Activated naive CD4-positive, alpha-beta T cell treated with Interleukin-2 at 50 U/mL for 16 hours (primary cell): Measurements from ENCODE around the gene GNAQ.

Experiments used
- DNase-seq: peaks from one replicate; pipeline ENCODE4 v3.0.0-alpha.2; 2020

The GNAQ gene

DNA sequence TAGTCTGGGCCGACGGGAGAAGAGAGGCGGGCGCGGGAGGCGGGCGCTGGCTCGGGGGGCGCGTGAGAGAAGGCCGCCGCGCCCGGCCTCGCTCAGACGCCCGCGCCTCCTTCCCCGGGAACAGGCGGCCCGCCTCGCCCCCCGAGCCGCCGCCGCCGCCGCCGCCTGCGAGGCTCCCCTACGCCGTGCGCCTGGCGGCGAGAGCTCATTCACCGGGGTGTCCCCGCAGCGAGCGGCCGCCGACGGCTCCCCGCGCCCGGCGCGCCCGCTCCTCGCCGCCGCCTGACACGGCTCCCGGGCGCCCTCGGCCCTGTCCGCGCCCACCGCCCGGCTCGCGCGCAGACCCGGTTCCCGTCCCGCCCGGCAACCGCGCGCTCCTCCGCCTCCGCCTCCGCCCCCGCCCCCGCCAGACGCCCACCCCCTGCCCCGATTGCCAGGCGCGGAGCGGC lies at the start of gene GNAQ:
Gene GNAQ (minus strand): TSS at position 368 of the 449 bp plus-strand sequence. CDS start 576 bp downstream, outside the sequence.
- no peak for DNase-seq

GRCh38 chr9:78074385-78075291 lies 43.0 kb upstream of the GNAQ start:
- DNase-seq = no peak

- no peak for DNase-seq
Measured at GRCh38 chr9:78073722-78074121, 42.1 kb upstream of the GNAQ start.

DNA sequence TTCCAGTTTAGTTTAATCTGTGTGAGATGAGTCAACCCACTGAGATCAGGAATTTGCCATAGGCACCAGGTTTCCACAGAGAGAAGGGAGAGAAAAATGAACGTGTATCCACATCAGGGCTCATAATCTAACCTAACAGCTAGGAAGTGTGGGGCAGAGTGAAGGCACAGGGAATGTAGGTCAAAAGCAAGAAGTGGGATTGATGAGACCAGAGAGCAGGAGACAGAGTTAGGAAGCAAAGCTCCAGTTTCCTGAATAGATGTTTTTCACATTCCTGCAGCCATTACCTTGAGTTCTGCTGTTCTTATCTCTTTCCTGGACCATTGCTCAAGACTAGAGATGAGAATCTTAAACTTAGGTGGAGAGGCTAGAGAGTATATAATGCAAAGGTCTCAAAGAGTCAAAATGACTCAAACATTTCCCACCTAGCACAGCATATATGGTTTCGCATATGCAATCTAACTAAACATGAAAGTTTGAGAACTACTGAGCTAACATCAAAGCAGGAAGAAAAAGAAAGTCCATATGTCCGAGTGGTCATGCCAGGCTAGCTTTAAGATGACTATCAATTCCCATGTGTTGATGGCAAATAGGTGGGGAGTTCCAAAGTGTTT lies 41.1 kb upstream of the GNAQ start:
- DNase-seq = no peak

- DNase-seq = no peak
Measured at GRCh38 chr9:78070521-78070920, 38.9 kb upstream of the GNAQ start.

GRCh38 chr9:78064075-78064474 lies 32.5 kb upstream of the GNAQ start:
- DNase-seq = no peak

DNA sequence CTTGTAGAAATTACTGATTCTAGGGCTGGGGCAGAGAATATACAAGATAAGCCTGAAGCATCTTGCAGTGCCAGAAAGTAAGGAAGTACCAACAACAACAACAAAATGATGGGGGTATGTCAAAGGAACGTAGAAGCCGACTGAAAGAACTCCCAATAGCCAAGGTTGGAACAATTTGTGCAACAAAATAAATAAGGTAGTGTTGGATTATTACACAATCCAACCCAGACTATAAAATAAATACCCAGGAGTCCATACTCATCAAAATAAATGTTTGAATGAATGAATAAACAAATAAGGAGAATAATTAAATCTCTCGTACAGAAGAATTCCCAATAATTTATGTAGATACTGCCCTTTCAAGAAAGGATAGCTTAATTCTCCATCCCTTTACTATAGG lies 31.1 kb upstream of the GNAQ start:
- DNase-seq = no peak

DNA sequence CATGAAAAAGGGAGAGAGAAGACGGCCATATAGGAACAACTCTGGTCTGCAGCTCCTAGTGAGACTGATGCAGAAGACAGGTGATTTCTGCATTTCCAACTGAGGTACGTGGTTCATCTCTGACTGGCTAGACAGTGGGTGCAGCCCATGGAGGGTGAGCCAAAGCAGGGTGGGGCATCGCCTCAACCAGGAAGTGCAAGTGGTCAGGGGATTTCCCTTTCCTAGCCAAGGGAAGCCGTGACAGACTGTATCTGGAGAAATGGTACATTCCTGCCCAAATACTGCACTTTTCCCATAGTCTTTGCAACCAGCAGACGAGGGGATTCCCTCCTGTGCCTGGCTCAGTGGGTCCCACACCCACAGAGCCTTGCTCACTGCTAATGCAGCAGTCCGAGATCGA lies 22.6 kb upstream of the GNAQ start:
- DNase-seq = peak; percentile 33

GRCh38 chr9:78053627-78054026 lies 22.0 kb upstream of the GNAQ start:
- DNase-seq = no peak

DNA sequence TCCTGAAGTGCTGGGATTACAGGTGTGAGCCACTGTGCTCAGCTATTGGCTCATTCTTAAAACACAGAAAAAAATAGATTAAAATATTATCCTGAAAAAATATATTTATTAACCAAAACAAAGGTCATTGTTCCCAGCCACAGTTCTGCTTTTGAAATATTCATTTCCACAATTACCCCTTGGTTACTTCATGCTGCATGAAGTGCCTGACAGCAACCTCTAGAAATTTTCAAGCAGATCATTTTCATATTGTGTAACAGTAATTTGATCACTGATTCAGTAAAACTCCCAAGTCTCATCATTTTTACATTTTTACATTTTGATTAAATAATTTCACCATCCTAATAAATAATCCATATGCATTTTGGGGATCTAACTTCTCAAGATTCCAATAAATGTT lies 18.8 kb upstream of the GNAQ start:
- no peak for DNase-seq

- DNase-seq = no peak
Measured at GRCh38 chr9:78049484-78049883, 17.9 kb upstream of the GNAQ start.

DNA sequence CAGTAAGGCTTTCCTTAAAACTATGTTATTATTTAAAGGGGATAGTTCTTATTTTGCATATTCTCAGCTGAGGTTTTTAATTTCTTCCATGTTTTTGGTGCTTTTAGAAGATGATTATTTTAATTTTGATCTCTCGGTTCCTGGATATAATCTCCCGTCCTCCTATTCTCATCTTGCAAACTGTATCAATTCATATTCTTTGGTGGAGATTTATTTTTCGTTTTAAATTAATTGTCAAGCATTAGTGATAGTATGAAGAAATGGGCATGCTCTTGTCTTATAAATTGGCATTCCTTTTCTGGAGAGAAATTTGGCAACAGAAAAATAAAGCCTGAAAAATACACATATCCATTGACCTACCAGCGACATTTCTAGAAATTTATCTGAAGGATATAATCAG lies 15.5 kb upstream of the GNAQ start:
- no peak for DNase-seq

DNA sequence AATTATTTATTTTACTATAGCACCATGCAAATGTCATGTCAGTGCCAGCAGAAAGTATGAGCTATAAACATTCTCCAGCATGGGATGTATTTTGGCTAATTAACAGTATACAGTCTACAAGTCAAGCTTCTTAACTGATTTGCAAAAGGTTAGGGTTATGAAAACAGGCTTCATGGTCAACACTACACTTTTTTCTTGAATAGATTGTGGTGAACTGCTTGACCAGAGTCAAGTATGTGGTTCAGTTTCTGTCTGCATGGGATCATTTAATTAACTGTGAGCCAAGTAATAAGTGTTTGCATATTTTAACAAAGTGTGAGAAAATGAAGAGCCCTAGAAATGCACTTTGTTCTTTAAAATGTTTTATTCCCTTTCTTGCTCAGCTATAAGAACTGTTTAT lies 14.5 kb upstream of the GNAQ start:
- DNase-seq = no peak

GRCh38 chr9:78044886-78045285 lies 13.3 kb upstream of the GNAQ start:
- no peak for DNase-seq

DNA sequence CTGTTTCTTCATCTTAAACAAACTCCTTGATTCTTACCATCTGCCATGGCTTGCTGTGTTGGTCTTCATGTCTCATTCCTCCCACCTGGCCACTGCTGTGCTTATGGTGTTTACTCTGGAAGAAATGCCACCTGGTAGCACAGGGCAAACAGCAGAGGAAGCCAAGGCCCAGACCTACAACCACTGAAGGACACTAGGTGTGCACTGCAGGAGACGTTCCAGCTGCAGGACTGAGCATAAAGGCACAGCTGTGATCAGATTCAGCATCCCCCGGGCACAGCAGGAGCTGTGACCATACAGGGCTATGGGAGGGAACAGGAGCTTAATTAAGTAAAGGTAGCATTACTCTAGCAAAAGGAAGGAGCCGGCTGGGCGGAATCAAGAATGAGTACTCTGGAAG lies 12.6 kb upstream of the GNAQ start:
- DNase-seq = no peak

DNA sequence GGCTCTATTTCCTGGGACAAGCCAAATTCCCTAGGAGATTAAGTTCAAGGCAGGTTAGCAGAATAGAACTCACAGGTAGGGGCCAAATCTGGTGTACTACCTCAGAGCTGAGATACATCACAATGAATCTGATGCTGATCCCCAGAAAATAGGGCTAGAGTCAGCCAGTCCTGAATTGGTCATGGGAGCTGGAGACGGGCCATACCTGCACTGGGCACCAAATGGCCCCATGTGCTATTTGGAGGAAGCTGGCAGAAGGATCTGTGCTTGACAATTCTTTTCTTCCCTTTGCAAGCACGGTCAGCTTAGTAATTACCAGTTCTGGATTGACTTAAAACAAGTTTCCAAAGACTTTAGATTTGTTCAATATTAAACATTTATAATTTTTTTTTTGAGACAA lies 10.4 kb upstream of the GNAQ start:
- no peak for DNase-seq

DNA sequence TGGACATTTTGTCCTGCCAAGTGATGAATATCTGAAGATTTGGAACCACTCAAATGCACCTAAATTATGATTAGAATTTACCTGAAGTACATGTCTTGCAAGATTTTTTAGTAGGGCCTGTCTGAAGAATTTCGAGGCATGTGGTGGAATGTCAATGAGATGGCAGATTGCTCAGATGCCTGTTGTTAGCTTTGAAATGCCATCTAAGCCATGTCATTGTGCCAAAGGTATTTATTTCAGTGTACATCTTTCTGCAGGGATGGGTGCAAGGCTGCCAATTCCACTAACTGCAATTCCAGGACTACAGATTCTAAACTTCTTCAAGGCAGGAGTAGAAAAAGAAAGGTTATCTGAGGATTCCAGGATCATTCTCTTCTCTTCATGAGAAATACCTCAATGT lies 9.1 kb upstream of the GNAQ start:
- no peak for DNase-seq

- no peak for DNase-seq
Measured at GRCh38 chr9:78038620-78039300, 7.1 kb upstream of the GNAQ start.

DNA sequence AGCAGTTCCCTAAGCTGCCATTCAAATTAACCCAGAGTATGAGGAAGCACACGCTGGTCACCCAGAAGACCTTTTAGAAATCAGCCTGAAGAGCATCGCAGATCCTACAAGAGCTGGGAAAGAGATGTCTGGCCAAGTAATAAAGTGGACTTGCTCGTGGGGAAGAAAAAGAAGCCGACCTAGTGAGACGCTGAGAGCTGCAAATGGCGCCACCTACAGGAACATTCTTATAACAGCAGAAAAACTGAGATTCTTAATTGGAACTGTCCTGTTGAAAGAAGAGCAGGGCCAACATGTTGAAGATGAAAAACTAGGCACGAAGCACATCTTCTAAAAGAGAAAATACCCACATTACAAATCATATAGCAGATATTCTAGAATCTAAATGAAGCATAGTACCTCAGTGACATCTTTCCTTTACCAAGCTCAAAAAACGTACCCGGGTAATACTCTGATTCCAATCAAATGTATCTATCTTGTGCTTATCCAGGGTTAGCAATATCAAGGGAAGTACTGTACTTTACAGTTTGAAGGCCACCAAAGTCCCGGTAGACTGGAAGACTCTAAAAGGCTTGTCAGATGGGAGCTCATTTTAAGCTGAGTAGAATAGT lies 3.9 kb upstream of the GNAQ start:
- DNase-seq = peak; percentile 43

DNA sequence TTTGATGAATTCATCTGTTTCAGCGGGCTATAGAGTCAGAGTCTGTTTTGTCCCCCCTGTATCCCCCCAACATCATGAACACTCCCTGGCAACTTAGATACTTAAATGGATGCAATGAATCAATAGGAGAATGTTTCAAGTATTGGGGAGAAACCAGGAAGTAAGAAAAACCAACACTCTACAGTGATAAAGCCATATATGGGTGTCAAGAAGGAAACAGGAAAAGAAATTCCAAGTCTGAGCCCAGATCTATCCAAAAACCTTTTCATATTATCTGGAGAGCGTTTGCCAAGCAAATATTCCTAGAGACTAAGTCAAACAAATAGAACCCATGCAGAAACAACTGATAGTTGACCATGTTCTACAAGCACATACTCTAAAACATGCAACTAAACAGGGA lies 2.3 kb upstream of the GNAQ start:
- DNase-seq = no peak

DNA sequence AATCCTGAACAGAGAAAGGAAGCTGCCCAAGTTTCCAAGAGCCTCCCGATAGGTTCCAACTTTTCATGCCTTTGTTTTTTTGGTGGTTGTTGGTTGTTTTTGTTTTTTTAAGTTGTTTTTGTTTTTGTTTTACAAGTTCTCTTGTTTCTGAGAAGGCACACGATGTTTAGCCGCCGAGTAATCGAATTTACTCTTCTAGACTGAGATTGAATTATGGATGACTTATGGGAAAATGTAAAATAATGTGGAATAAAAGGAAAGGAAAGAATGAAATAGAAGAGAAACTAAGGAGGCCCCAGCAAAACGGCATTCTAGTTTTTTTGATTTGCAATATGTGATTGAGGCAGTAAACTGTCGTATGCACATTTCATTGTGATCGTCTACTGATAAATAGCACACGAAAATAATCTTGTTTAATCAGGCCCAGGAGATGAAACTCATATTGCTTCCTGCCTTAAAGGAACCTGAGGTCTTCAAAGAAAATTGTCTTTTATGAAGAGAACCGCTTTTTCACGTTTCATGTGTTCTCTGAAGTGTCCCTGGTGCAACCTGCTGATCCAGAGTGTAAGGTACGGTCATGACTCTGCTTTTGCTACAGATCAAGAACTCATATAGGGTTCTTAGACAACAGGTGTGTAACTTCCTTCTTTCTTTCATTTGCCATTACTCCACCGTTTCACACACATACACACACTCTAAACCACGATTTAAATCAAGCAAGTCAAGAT lies 1.3 kb upstream of the GNAQ start:
- no peak for DNase-seq

DNA sequence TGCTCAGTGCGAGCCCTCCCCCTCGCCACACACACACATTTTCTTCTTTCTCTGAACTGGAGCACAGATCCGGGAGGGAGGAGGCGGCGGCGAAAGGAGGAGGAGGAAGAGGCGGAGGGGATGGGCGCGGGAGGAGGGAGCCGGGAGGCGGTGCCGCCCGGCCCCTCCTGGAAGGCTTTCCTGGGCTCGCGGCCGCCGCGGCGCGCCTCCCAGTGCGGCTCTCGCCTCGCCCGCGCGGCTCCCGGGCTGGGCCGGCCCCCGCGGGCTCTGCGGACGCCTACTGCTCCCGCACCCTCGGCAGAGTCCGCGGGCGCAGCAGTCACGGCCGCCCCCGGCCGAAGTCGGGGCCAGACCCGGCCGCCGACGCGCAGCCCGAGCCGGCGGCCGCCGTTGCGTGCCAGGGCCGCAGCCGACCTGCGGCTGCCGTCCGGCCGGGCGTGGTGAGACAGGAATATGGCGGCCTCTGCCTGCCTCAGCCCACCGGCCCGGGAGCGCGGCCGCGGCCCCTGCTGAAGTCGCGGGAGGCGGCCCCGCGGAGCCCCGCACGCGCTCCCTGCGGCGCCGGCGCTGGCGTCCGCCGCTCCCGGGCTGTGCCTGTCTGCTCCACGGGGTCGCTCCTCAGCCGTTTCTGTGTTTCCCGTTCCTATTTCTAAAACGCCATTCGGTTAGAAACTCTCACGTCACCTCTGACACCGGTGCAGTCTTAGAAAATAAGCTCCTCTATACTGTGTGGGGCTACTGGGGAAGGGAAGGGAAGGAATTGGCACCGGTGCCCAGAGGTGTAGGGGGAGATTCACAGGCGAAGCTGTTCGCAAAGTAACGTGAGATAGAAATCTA lies 500 bp upstream of the GNAQ start:
- peak; percentile 74 for DNase-seq
